Adrenal gland (tissue), 12 donors: Measurements from ENCODE around the gene EFCAB8. TPM values are rescaled to one million over a fixed set of nuclear protein-coding genes. Genes with fewer than 3 reads are reported as not detected.
"Not testable (repeated sequence)": the region's sequence is repeated elsewhere in the genome, so short reads cannot be mapped to it uniquely, and the experiment has no call there.

Source experiments
- DNase-seq, 7 donors: peaks; one replicate each; pipeline ENCODE4 v3.0.0-alpha.2; 2019 to 2020
- H3K27ac ChIP-seq, 5 donors: fragments of 200-600 bp; sonication (generic) in 4 of 5; 1 replicate in 3 of 5; 2 replicates in 2 of 5; pipeline versions ENCODE4 v1.5.1 to v1.8.0; 2016 to 2020; ENCODE audit warnings: mild to moderate bottlenecking in 1 of 5
- H3K27me3 ChIP-seq: fragments of 200-600 bp; 2 replicates; pipeline ENCODE4 v1.8.0; 2021
- H3K36me3 ChIP-seq, 2 donors: fragments of 200-600 bp; replicated peaks in 1 of 2; 1 replicate in 1 of 2; 2 replicates in 1 of 2; pipeline versions ENCODE4 v1.5.1 to v1.8.0; 2018 to 2022
- H3K4me1 ChIP-seq, 2 donors: fragments of 200-600 bp; replicated peaks in 1 of 2; 1 replicate in 1 of 2; 2 replicates in 1 of 2; pipeline versions ENCODE4 v1.5.1 to v1.8.0; 2018 to 2021
- H3K4me3 ChIP-seq, 4 donors: fragments of 200-600 bp; sonication (generic) in 3 of 4; one replicate each; pipeline ENCODE4 v1.5.1; 2016 to 2018
- H3K9me3 ChIP-seq, 3 donors: fragments of 200-600 bp; sonication (generic) in 1 of 3; replicated peaks in 1 of 3; 1 replicate in 2 of 3; 2 replicates in 1 of 3; pipeline versions ENCODE4 v1.5.1 to v1.8.0; 2016 to 2021
- POLR2A ChIP-seq, 2 donors: fragments of 450-650 bp; IDR thresholded peaks; one replicate each; pipeline ENCODE4 v1.6.1; 2017; ENCODE audit warnings: antibody characterized with exemption in 2 of 2, mild to moderate bottlenecking in 2 of 2, moderate library complexity in 1 of 2
- WGBS, 4 donors: extraction: QIAGEN DNeasy Blood & Tissue Kit in 2 of 4; methylation state at CpG; one replicate each; pipeline versions ENCODE4 v1.1.5 to v1.1.7; 2013 to 2017; 5-methylcytosine and 5-hydroxymethylcytosine counted together
- intact Hi-C, 2 donors: fragments of 100-400 bp; cut with DNase I; formaldehyde crosslinking; loops; one replicate each; pipeline versions ENCODE4 v1.14.1 to v1.15.0; 2022 to 2023
- polyA plus RNA-seq, 3 donors: library from polyadenylated mRNA; stranded (reverse); fragments of 200-250 nt in 2 of 3; fragments of 350-450 nt in 1 of 3; fragmentation: Illumina TruSeq in 1 of 3; extraction: RNeasy Lipid Tissue Mini Kit (QIAGEN cat#74804) in 1 of 3; gene quantifications; one replicate each; pipeline ENCODE4 v1.2.3, GENCODE V29; 2013 to 2014
- total RNA-seq, 9 donors: library from RNA; depleted of rRNA in 4 of 9; stranded (reverse); fragments of >200 nt in 4 of 9; fragments of 120-200 nt in 1 of 9; fragmentation: NEBNext Ultra II Directional in 1 of 9; extraction: Animal tissue kit (Norgen Biotek cat#: 25700) in 1 of 9; gene quantifications; one replicate each; pipeline versions ENCODE4 v1.1.0 to v1.2.4, GENCODE V29; 2013 to 2023
- TF ChIP-seq, protein P1 (sequence below), 6 experiments: fragments of 450-650 bp in 4 of 6; fragments of 200-600 bp in 2 of 6; sonication (generic) in 1 of 6; IDR thresholded peaks; 1 replicate in 5 of 6; 2 replicates in 1 of 6; pipeline versions ENCODE4 v1.5.1 to v1.8.0; 2016 to 2021; ENCODE audit warnings: antibody characterized with exemption in 6 of 6, mild to moderate bottlenecking in 2 of 6, moderate library complexity in 1 of 6
- donor health status: healthy with polysubstance abuse.
- donor health status: Bipolar disorder and iron deficiency.
- donor health status: DM: yes; HTN: yes; CAD: no.
- donor health status: DM: no; HTN: no; CAD: no.
- donor health status: DM: no; HTN: no; CAD: no.
- donor health status: DM: yes; HTN: yes; CAD: no.

Gene EFCAB8
- total and polyA plus RNA-seq, 12 donors, result 0.03 to 0.40 (median 0.06) TPM; not detected in 8

- WGBS, 4 donors, result 86 to 92% (median 88%) methylated on average over 7 of the region's 7 CpGs
- Histone ChIP-seq H3K9me3 (no peaks in the 10 kb centered on the region), H3K4me3 (no peak overlapping the region), H3K36me3 (no peaks in the 10 kb centered on the region), H3K27ac (no peak overlapping the region), H3K27me3 (no peaks in the 10 kb centered on the region), H3K4me1 (no peaks in the 10 kb centered on the region)
- TF ChIP-seq POLR2A (IDR thresholded peaks at IDR 0.05), result no peak
- TF ChIP-seq, protein P1, sequence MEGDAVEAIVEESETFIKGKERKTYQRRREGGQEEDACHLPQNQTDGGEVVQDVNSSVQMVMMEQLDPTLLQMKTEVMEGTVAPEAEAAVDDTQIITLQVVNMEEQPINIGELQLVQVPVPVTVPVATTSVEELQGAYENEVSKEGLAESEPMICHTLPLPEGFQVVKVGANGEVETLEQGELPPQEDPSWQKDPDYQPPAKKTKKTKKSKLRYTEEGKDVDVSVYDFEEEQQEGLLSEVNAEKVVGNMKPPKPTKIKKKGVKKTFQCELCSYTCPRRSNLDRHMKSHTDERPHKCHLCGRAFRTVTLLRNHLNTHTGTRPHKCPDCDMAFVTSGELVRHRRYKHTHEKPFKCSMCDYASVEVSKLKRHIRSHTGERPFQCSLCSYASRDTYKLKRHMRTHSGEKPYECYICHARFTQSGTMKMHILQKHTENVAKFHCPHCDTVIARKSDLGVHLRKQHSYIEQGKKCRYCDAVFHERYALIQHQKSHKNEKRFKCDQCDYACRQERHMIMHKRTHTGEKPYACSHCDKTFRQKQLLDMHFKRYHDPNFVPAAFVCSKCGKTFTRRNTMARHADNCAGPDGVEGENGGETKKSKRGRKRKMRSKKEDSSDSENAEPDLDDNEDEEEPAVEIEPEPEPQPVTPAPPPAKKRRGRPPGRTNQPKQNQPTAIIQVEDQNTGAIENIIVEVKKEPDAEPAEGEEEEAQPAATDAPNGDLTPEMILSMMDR (IDR thresholded peaks at IDR 0.05), result no peak
- DNase-seq, result no peak
- intact Hi-C loops, result no loop called here
These were observed 2.7 kb downstream of the EFCAB8 start for GRCh38 chr20:32861446-32861845.

DNA sequence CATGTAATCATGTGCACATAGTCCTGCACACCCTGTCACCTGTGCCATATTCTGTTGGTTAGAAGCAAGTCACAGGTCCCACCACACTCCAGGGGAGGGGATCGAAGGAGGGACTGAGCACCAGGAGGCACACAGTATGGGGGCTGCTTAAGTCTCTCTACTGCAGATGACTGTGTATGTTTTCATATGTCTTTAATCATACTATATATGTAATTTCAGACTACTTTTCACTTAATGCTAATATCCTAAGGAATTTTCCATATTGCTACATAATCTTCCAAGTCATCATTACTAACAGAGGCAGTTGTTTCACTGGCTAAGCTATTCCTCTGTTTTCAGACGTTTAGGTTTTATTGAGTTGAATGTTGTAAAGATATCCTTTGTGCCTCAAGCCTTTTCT is 10.8 kb downstream of the EFCAB8 start:
- TF ChIP-seq, protein P1 (IDR thresholded peaks at IDR 0.05), result no peak
- TF ChIP-seq POLR2A (IDR thresholded peaks at IDR 0.05), result no peak
- H3K4me1 ChIP-seq, result no peaks in the 10 kb centered on the region
- no peak overlapping the region for H3K4me3 ChIP-seq
- no peak overlapping the region for H3K27ac ChIP-seq
- no peaks in the 10 kb centered on the region for H3K27me3 ChIP-seq
- intact Hi-C loops, result no loop called here
- no peak for DNase-seq
- no peaks in the 10 kb centered on the region for H3K9me3 ChIP-seq
- H3K36me3 ChIP-seq, result no peaks in the 10 kb centered on the region
- 57 to 67% (median 66%) methylated on average over 2 of the region's 2 CpGs for WGBS, 4 donors

- DNase-seq, H3K27ac ChIP-seq, H3K36me3 ChIP-seq, H3K4me1 ChIP-seq, H3K9me3 ChIP-seq, H3K4me3 ChIP-seq, intact Hi-C loops, H3K27me3 ChIP-seq: not testable (repeated sequence)
- 72 to 87% (median 85%) methylated on average over 3 of the region's 3 CpGs for WGBS, 4 donors
These were observed 11.8 kb downstream of the EFCAB8 start for GRCh38 chr20:32870526-32870925.

DNA sequence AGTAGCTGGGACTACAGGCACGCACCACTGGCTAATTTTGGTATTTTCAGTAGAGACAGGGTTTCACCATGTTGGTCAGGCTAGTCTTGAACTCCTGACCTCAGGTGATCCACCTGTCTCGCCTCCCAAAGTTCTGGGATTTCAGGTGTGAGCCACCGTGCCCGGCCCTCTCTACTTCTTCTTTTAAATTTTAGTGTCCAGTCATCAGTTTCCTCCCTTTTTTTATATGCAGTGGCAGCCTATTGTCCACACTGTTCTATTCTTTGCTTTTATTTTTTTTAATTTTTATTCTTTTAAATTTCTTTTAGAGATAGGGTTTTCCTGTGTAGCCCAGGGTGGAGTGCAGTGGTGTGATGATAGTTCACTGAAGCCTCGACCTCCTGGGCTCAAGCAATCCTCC is 12.3 kb downstream of the EFCAB8 start:
- Histone ChIP-seq H3K27ac (no peak overlapping the region), H3K4me1 (no peaks in the 10 kb centered on the region), H3K4me3 (no peak overlapping the region), H3K27me3 (no peaks in the 10 kb centered on the region), H3K36me3 (no peaks in the 10 kb centered on the region), H3K9me3 (no peaks in the 10 kb centered on the region)
- intact Hi-C loops, result no loop called here
- no peak for DNase-seq
- no peak for TF ChIP-seq POLR2A (IDR thresholded peaks at IDR 0.05)
- TF ChIP-seq, protein P1 (IDR thresholded peaks at IDR 0.05), result no peak
- WGBS, 4 donors, result 82 to 96% (median 89%) methylated on average over 5 of the region's 5 CpGs

- WGBS, 4 donors, result 58 to 73% (median 67%) methylated on average over 3 to 4 of the region's 4 CpGs
- peak in 1 of 7 donors; percentile 2 for DNase-seq
- H3K27ac ChIP-seq, result no peak overlapping the region
These were observed 13.0 kb downstream of the EFCAB8 start for GRCh38 chr20:32871627-32872160.

More at GRCh38 chr20:32871627-32872160, 13.0 kb downstream of the EFCAB8 start:
- no peaks in the 10 kb centered on the region for H3K27me3 ChIP-seq
- H3K9me3 ChIP-seq, result no peaks in the 10 kb centered on the region
- intact Hi-C loops, result no loop called here
- no peaks in the 10 kb centered on the region for H3K4me1 ChIP-seq
- TF ChIP-seq POLR2A (IDR thresholded peaks at IDR 0.05), result no peak
- TF ChIP-seq, protein P1 (IDR thresholded peaks at IDR 0.05), result no peak
- no peaks in the 10 kb centered on the region for H3K36me3 ChIP-seq
- no peak overlapping the region for H3K4me3 ChIP-seq
